Renal pelvis (tissue), 4 donors: ENCODE data around the gene FPR1. TPM values are rescaled to one million over a fixed set of nuclear protein-coding genes. Genes with fewer than 3 reads are reported as not detected.
"Not testable (repeated sequence)": the region's sequence is repeated elsewhere in the genome, so short reads cannot be mapped to it uniquely, and the experiment has no call there.

Experiments used
- DNase-seq: peaks from one replicate; pipeline ENCODE4 v3.0.0-alpha.2; 2013
- polyA plus RNA-seq, 3 donors: library from polyadenylated mRNA; unstranded; fragments of 120-200 nt; gene quantifications; one replicate each; pipeline ENCODE4 v1.2.1, GENCODE V29; 2013; ENCODE audit not compliant: insufficient read length in 3 of 3

The FPR1 gene
- polyA plus RNA-seq, 3 donors, result 0.88 to 1.5 (median 1.3) TPM

- DNase-seq, result no peak
Measured at GRCh38 chr19:51781999-51782398, 30.3 kb upstream of the FPR1 start.

GRCh38 chr19:51780270-51780669, 28.6 kb upstream of the FPR1 start:
- no peak for DNase-seq

- no peak for DNase-seq
Measured at GRCh38 chr19:51779703-51780102, 28.0 kb upstream of the FPR1 start.

DNA sequence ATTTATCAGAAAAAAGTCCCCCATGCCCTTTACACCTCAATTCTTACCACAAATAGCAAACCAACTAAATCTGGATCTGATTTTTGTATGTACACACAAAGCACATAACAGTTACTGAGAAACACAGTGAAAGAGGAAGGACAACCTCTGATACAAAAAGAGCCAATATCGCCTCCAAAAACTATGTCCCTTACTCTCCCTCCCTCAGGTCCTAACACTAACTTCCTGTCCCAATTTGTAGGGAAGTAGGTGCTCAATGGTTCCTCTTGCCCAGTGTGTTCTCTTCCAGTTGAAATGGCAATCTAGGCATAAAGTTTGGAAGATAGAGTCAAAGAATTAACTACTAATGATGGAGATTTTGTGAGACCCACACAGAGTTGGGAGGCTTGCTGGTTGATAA, 27.5 kb upstream of the FPR1 start:
- no peak for DNase-seq

GRCh38 chr19:51777570-51778462, 26.1 kb upstream of the FPR1 start:
- peak; percentile 80 for DNase-seq

- DNase-seq, result not testable (repeated sequence)
Measured at GRCh38 chr19:51776561-51776960, 24.9 kb upstream of the FPR1 start.

GRCh38 chr19:51772977-51773376, 21.3 kb upstream of the FPR1 start:
- no peak for DNase-seq

GRCh38 chr19:51771376-51772130, 19.9 kb upstream of the FPR1 start:
- DNase-seq, result no peak

DNA sequence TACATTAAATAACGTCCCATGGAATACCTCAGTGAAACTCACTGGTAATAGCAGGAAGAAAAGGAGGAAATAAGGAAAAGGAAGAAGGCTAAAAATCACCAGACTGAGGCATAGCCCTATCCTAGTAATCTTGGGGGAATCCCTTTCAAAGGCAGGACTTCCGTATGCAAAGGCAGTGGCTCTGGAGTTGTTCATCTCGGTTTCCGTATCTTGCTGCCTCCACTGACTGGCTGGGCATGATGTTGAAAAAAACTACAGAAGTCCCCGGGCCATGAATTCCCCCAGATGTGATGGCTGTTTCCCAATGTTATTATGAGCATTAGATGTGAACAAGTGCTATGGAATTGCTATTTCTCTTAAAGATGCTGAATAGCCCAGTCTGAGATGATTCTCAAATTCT, 14.8 kb upstream of the FPR1 start:
- DNase-seq, result no peak

DNA sequence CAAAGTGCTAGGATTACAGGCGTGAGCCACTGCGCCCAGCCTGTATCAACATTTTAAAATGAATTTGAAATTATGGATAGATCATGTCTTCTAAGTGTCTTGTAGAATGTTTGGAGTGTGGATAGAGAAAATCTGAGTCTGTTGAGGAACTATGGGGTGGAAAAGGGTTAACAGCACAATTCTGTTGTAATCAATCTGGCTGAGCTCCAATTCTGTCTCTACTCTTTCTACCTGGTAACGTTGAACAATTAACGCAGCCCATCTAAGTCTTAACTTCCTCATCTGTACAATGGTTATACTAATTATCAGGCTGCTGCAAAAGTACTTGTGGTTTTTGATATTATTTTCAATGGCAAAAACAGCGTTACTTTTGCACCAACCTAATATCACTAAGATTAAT, 13.4 kb upstream of the FPR1 start:
- no peak for DNase-seq

- DNase-seq, result no peak
Measured at GRCh38 chr19:51761696-51762095, 10.0 kb upstream of the FPR1 start.

DNA sequence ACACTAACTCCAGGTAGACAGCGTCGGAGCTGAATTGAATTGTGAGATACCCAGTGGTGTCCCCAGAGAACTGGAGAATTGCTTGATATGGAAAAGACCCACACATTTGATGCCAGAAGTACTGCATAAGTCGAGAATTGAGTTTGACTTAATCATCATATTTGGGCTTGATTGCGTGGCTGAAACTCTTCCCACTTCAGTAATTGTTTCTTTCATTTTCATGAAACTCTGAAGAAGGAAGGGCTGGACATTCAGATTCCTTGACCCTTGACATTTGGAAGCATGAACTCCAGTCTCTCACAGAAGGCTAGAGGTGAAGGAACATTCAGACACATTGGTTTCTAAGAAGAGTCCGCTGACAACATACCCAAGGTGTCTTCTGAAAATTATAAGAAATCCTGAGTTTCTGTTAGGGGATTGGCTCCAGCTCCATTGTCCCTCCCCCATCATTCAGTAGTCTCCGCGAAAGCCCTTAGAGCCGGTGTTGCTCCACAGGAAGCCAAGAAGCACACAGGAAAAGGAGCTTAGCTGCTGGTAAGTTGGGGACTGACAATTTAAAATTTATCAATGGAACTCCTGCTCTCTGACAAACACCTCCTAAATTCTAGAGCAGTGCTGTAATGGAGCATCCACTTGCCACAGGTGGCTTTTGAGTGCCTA, 9.1 kb upstream of the FPR1 start, which contains the start of gene FPR2:
Gene FPR2 (plus strand): TSS at position 484 of the 660 bp plus-strand sequence. CDS start 7,479 bp downstream, outside the sequence.
- no peak for DNase-seq

DNA sequence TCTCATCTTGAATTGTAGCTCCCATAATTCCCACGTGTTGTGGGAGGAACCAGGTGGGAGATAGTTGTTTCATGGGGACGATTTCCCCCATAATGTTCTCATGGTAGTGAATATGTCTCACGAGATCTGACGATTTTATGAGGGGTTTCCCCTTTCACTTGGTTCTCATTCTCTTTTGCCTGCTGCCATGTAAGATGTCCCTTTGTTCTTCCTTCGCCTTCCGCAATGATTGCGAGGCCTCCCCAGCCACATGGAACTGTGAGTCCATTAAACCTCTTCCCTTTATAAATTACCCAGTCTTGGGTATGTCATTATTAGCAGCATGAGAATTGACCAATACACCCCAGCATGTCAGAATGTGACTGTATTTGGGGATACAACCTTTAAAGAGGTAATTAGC, 3.9 kb upstream of the FPR1 start:
- no peak for DNase-seq

GRCh38 chr19:51754770-51755169, 3.1 kb upstream of the FPR1 start:
- no peak for DNase-seq

- DNase-seq, result no peak
Measured at GRCh38 chr19:51754109-51754508, 2.4 kb upstream of the FPR1 start.

DNA sequence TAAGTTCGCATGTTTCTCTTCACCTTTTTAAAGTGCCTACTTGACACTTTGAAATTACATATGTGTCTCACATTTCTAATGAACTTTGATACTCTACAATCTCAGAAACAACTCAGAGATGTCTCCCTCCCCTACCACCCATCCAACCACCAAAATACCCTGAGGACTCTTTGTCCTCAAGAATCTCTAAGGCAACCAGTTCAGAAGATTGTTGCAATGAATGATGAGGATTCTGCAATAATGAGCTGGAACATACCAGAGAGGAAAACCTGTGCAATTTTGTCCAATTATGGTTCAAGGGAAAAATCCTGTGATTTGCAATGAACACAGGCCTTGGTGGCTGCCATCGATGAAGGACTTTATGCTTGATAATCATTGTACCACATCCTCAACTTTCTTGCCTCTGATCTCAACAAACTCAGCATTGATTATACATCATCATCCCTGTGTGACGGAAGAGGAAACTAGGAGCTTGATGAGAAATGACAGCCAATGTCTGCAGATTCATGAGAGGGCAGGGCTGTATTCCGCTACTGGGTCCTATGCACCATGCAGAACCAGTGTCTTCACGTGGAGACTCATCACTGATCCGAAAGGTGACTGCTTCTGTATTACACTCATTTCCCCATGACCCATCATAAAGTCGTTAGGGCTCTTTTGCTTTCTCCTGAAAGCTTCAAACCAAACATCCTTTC, 1.1 kb downstream of the FPR1 start:
- no peak for DNase-seq

GRCh38 chr19:51749979-51750378, 1.7 kb downstream of the FPR1 start:
- DNase-seq, result no peak

- DNase-seq, result no peak
Measured at GRCh38 chr19:51746731-51747130, 4.9 kb downstream of the FPR1 start.

DNA sequence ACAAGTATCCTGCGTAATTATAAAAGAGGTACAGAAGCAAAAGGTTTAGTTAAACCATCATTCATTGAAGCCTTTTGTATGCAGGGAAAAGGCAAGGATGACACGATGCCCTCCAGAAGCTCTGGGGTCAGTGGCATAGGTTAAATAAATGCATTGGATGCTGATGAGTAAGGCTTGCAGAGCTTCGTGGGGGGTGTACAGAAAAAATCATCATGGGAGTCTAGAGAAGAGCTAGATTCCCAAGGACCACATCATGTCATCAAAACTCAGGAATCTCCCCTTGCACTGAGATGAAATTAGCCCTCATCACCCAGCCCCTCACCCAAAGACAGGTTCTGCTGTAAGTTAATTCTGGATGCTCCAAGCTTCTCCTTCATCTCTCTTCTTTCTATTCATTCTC, 8.3 kb downstream of the FPR1 start:
- DNase-seq, result no peak

GRCh38 chr19:51742789-51743188, 8.9 kb downstream of the FPR1 start:
- no peak for DNase-seq

GRCh38 chr19:51740356-51740755, 11.3 kb downstream of the FPR1 start:
- no peak for DNase-seq
